Measurements from ENCODE around the gene THOC5.

Gene THOC5

DNA sequence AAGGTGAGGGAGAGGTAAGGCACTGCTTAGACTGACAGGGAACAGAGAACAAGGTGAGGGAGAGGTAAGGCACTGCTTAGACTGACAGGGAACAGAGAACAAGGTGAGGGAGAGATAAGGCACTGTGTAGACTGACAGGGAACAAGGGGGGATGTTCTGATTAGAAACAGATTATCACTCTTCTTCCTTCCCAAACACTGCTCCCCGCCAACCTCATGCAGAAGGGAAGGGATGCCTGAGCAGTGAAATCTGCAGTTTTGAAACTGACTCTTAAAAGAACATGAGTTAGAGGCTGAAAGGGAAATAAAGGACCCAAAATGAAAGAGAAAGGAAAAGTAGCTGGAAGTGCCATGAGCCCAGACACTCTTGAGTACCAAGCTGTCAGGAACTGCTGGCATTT, 43.7 kb downstream of the THOC5 start:
- ChIA-PET CTCF (interaction anchor here (0.9 to 1.4 kb wide), 3 partner anchors 10 to 39 kb away, joined by 3 to 5 read pairs (median 5); no protein-coding TSS in a partner anchor), POLR2A (interaction anchor here (0.7 kb wide), 1 partner anchor 155 kb away, joined by 5 read pairs; no protein-coding TSS in a partner anchor)
- TF ChIP-seq ZNF544 (tag by site-specific recombination; IDR thresholded peaks at IDR 0.05): no peak
- TF ChIP-seq ZSCAN23 (tag by site-specific recombination; IDR thresholded peaks at IDR 0.05): no peak
- TF ChIP-seq ZNF37A (tag by site-specific recombination; IDR thresholded peaks at IDR 0.05): no peak
- TF ChIP-seq ZNF354C (tag by site-specific recombination; IDR thresholded peaks at IDR 0.05; ENCODE audit: borderline replicate concordance, low read depth): no peak
- TF ChIP-seq PBX3 (CRISPR knock-in tag; IDR thresholded peaks at IDR 0.05): no peak
- TF ChIP-seq, protein P1, sequence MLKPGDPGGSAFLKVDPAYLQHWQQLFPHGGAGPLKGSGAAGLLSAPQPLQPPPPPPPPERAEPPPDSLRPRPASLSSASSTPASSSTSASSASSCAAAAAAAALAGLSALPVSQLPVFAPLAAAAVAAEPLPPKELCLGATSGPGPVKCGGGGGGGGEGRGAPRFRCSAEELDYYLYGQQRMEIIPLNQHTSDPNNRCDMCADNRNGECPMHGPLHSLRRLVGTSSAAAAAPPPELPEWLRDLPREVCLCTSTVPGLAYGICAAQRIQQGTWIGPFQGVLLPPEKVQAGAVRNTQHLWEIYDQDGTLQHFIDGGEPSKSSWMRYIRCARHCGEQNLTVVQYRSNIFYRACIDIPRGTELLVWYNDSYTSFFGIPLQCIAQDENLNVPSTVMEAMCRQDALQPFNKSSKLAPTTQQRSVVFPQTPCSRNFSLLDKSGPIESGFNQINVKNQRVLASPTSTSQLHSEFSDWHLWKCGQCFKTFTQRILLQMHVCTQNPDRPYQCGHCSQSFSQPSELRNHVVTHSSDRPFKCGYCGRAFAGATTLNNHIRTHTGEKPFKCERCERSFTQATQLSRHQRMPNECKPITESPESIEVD (tag by site-specific recombination; IDR thresholded peaks at IDR 0.05): no peak
- no peak for TF ChIP-seq ZNF621 (tag by site-specific recombination; IDR thresholded peaks at IDR 0.05)
- no peak for TF ChIP-seq SP3 (tag by site-specific recombination; IDR thresholded peaks at IDR 0.05)
- TF ChIP-seq ZNF211 (tag by site-specific recombination; IDR thresholded peaks at IDR 0.05; ENCODE audit: low read depth): no peak
- TF ChIP-seq ZNF555 (tag by site-specific recombination; conservative IDR thresholded peaks at IDR 0.05): no peak
- TF ChIP-seq ZNF18 (tag by site-specific recombination; IDR thresholded peaks at IDR 0.05): no peak
- no peak for TF ChIP-seq ZNF707 (tag by site-specific recombination; IDR thresholded peaks at IDR 0.05)
- TF ChIP-seq ZNF121 (tag by site-specific recombination; IDR thresholded peaks at IDR 0.05): no peak
- no peak for TF ChIP-seq ZNF112 (tag by site-specific recombination; IDR thresholded peaks at IDR 0.05)
- no peak for TF ChIP-seq ZNF140 (tag by site-specific recombination; IDR thresholded peaks at IDR 0.05)
- TF ChIP-seq, protein P2, sequence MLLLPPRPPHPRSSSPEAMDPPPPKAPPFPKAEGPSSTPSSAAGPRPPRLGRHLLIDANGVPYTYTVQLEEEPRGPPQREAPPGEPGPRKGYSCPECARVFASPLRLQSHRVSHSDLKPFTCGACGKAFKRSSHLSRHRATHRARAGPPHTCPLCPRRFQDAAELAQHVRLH (tag by site-specific recombination; IDR thresholded peaks at IDR 0.05): no peak
- TF ChIP-seq, protein P3, sequence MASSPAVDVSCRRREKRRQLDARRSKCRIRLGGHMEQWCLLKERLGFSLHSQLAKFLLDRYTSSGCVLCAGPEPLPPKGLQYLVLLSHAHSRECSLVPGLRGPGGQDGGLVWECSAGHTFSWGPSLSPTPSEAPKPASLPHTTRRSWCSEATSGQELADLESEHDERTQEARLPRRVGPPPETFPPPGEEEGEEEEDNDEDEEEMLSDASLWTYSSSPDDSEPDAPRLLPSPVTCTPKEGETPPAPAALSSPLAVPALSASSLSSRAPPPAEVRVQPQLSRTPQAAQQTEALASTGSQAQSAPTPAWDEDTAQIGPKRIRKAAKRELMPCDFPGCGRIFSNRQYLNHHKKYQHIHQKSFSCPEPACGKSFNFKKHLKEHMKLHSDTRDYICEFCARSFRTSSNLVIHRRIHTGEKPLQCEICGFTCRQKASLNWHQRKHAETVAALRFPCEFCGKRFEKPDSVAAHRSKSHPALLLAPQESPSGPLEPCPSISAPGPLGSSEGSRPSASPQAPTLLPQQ (tag by site-specific recombination; IDR thresholded peaks at IDR 0.05): no peak
- no peak for TF ChIP-seq ZNF785 (tag by site-specific recombination; IDR thresholded peaks at IDR 0.05)
- no peaks in the 10 kb centered on the region for H3K4me1 ChIP-seq (ENCODE audit: control insufficient read depth, insufficient read depth, low read length)
- H3K27ac ChIP-seq (ENCODE audit: extremely low read depth, low read depth, low read length): no peak overlapping the region
- no peak overlapping the region for H3K4me3 ChIP-seq (ENCODE audit: low read depth, low read length)
- H3K9me3 ChIP-seq (ENCODE audit: control insufficient read depth, insufficient read depth, low read depth, low read length): no peaks in the 10 kb centered on the region
- peaks cover 52 to 75% of the 10 kb centered on the region in 2 experiments for H3K36me3 ChIP-seq (ENCODE audit: control insufficient read depth in 2 of 2, insufficient read depth in 1 of 2, low read length in 2 of 2)

DNA sequence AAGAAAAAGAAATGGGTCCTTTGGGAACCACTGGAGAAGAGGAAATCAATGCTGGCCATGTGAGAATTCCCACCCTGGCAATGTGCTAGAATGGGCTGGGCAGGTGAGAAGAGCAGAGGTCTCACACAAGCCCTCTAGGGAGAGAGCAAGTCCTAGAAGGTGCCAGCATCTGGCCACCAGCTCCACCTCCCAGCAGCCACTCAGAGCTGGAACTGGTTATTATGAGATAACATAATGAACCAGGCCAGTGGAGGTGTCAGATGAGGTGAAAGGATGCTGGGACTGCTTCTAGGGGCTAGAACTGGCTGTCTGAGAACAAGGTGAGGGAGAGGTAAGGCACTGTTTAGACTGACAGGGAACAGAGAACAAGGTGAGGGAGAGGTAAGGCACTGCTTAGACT, 44.3 kb downstream of the THOC5 start:
- Histone ChIP-seq H3K4me3 (ENCODE audit: low read depth, low read length) (no peak overlapping the region), H3K9me3 (ENCODE audit: control insufficient read depth, insufficient read depth, low read depth, low read length) (no peaks in the 10 kb centered on the region), H3K36me3 (ENCODE audit: control insufficient read depth in 2 of 2, insufficient read depth in 1 of 2, low read length in 2 of 2) (peaks cover 50 to 75% of the 10 kb centered on the region in 2 experiments), H3K4me1 (ENCODE audit: control insufficient read depth, insufficient read depth, low read length) (no peaks in the 10 kb centered on the region), H3K27ac (ENCODE audit: extremely low read depth, low read depth, low read length) (no peak overlapping the region)
- POLR2A ChIA-PET: interaction anchor here (0.5 to 0.7 kb wide), 2 partner anchors 57 to 156 kb away, joined by 3 to 5 read pairs; no protein-coding TSS in a partner anchor
- CTCF ChIA-PET: no interaction called here
- no peak for TF ChIP-seq KLF10 (tag by site-specific recombination; IDR thresholded peaks at IDR 0.05)
- TF ChIP-seq ZNF544 (tag by site-specific recombination; IDR thresholded peaks at IDR 0.05): no peak
- TF ChIP-seq ZNF707 (tag by site-specific recombination; IDR thresholded peaks at IDR 0.05): no peak
- no peak for TF ChIP-seq KLF8 (tag by site-specific recombination; IDR thresholded peaks at IDR 0.05)
- TF ChIP-seq, protein P1 (tag by site-specific recombination; IDR thresholded peaks at IDR 0.05): no peak
- no peak for TF ChIP-seq ZNF148 (tag by site-specific recombination; IDR thresholded peaks at IDR 0.05; ENCODE audit: borderline replicate concordance)
- no peak for TF ChIP-seq ZNF530 (tag by site-specific recombination; IDR thresholded peaks at IDR 0.05; ENCODE audit: low read depth)
- no peak for TF ChIP-seq AEBP2 (tag by site-specific recombination; IDR thresholded peaks at IDR 0.05; ENCODE audit: borderline replicate concordance)

Measured in HEK293 (cell line).